Type B pancreatic cell (in vitro differentiated cells): Measurements from ENCODE around the gene MYO5A. TPM values are rescaled to one million over a fixed set of nuclear protein-coding genes. Genes with fewer than 3 reads are reported as not detected.

Experiments used
- DNase-seq: peaks from one replicate; pipeline ENCODE4 v3.0.0; 2021; ENCODE audit warnings: mixed read lengths; ENCODE audit not compliant: unreplicated experiment; ENCODE audit errors: extremely low spot score
- H3K27ac Mint-ChIP-seq: 2 replicates; pipeline ENCODE4 v1.8.0; 2021; ENCODE audit warnings: mild to moderate bottlenecking, mixed read lengths
- H3K27me3 Mint-ChIP-seq: 2 replicates; pipeline ENCODE4 v1.8.0; 2021; ENCODE audit warnings: mixed read lengths
- H3K36me3 Mint-ChIP-seq: 2 replicates; pipeline ENCODE4 v1.8.0; 2021; ENCODE audit warnings: mixed read lengths
- H3K4me1 Mint-ChIP-seq: one replicate; pipeline ENCODE4 v1.8.0; 2021; ENCODE audit warnings: mixed read lengths; ENCODE audit not compliant: unreplicated experiment
- H3K4me3 Mint-ChIP-seq: 2 replicates; pipeline ENCODE4 v1.8.0; 2021; ENCODE audit warnings: mild to moderate bottlenecking, mixed read lengths
- H3K9me3 Mint-ChIP-seq: 2 replicates; pipeline ENCODE4 v1.8.0; 2021; ENCODE audit warnings: mixed read lengths
- total RNA-seq: library from RNA; stranded (reverse); gene quantifications from 2 replicates; pipeline ENCODE4 v1.2.1, GENCODE V29; 2021; ENCODE audit warnings: low replicate concordance
- TF ChIP-seq, protein P1 (sequence below): fragments of 200-600 bp; sonication (generic); conservative IDR thresholded peaks from 2 replicates; pipeline ENCODE4 v1.5.0; 2021; ENCODE audit warnings: antibody characterized with exemption, mild to moderate bottlenecking

The MYO5A gene
- total RNA-seq, 1 donor from 2014 or later: 20.9 TPM

DNA sequence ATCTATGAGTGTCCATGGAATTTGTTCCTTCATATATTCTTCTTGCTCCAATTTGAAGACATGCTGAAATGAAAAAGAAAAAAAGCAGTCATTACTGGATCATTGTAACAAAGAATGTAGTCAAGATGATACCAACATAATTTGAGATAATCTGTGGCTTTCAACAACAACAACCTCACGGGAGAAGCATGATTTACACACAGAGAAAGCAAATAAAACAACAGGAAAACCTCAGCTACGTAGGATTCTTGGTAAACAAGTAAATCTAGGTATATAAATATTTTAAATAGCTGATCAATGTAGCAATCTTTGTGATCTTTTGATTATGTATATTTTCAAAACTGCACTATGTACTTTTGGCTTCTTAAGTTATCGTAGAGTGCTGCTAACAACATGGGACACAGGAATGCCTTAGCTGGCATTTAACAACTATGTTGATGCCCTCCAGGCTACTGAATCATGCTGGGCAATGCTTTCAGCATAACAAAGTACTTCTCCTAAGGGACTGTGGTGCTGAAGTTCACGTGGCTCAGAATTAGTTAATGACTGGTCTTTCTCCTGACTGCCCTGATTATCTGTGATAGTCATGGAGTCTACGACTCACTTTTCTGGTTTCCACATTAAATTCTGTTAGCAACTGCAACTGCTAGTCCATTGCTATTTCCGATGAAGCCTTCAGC, 136.5 kb downstream of the MYO5A start:
- TF ChIP-seq, protein P1, sequence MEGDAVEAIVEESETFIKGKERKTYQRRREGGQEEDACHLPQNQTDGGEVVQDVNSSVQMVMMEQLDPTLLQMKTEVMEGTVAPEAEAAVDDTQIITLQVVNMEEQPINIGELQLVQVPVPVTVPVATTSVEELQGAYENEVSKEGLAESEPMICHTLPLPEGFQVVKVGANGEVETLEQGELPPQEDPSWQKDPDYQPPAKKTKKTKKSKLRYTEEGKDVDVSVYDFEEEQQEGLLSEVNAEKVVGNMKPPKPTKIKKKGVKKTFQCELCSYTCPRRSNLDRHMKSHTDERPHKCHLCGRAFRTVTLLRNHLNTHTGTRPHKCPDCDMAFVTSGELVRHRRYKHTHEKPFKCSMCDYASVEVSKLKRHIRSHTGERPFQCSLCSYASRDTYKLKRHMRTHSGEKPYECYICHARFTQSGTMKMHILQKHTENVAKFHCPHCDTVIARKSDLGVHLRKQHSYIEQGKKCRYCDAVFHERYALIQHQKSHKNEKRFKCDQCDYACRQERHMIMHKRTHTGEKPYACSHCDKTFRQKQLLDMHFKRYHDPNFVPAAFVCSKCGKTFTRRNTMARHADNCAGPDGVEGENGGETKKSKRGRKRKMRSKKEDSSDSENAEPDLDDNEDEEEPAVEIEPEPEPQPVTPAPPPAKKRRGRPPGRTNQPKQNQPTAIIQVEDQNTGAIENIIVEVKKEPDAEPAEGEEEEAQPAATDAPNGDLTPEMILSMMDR: no peak
- Mint-ChIP-seq H3K36me3 (peaks cover 3% of the 10 kb centered on the region), H3K4me1 (no peaks in the 10 kb centered on the region), H3K4me3 (no peak overlapping the region), H3K9me3 (no peaks in the 10 kb centered on the region), H3K27me3 (no peaks in the 10 kb centered on the region), H3K27ac (no peak overlapping the region)
- no peak for DNase-seq

DNA sequence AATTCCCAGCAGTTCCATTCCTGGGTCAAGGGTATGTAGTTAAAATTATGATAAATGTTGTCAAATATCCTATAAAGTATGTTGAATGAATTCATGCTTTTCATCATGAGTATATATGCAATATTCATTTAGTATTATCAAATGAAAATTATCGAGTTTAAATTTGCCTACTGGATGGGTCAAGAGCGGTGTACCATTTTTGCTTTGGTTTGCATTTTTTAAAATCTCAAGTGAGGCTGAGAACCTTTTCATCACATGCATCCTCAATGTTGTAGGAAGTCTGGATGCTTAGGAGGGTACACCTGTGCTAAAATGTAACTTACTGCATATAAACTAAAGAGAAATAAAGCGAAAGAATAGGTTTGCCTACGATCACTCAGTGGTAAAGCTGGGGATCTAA, 137.6 kb downstream of the MYO5A start:
- no peaks in the 10 kb centered on the region for H3K4me1 Mint-ChIP-seq
- no peaks in the 10 kb centered on the region for H3K27me3 Mint-ChIP-seq
- TF ChIP-seq, protein P1: no peak
- no peak overlapping the region for H3K4me3 Mint-ChIP-seq
- no peak for DNase-seq
- H3K9me3 Mint-ChIP-seq: no peaks in the 10 kb centered on the region
- H3K36me3 Mint-ChIP-seq: peaks cover 3% of the 10 kb centered on the region
- no peak overlapping the region for H3K27ac Mint-ChIP-seq

DNA sequence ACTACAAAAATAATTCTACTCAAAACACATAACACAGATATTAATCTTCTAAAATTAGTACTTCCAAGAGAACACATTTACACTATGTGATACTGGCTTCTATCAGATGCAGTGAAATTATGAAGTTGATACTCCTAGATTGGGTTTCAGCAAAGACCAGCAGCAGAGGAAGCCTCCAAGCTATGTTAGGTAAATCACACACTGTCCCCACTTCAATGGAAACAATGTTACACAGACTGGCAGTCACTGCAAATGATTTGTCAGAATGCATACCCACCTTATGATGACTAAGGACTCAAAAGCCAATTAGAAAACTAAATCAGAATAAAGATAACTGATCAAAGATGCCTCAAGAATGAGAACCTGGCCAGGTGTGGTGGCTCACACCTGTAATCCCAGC, 143.0 kb downstream of the MYO5A start:
- no peaks in the 10 kb centered on the region for H3K27me3 Mint-ChIP-seq
- TF ChIP-seq, protein P1: no peak
- no peak overlapping the region for H3K27ac Mint-ChIP-seq
- no peak for DNase-seq
- H3K9me3 Mint-ChIP-seq: no peaks in the 10 kb centered on the region
- H3K4me1 Mint-ChIP-seq: no peaks in the 10 kb centered on the region
- H3K36me3 Mint-ChIP-seq: peaks cover 15% of the 10 kb centered on the region
- no peak overlapping the region for H3K4me3 Mint-ChIP-seq

DNA sequence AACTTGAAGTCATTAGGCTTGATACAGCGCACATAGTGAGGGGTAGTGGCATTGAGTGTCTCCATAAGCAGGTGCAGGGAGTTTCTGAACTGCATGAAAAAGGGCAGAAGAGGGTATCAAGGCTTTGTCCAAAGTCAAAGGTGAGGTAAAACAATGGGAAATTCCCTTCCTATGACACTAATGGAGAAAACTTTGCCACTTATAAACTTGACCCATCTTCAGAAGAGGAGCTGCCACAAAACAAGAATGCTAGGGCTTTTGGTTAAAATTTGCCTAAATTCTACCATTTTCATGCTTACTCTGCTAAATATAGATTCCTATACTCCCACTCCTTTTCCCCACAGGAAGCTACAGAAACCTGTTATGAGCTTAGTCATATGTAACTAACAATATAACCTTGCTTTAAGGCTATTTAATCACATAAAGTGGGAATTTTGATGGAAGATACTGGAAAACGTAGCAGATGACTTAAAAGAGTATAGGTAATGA, 145.5 kb downstream of the MYO5A start:
- no peaks in the 10 kb centered on the region for H3K9me3 Mint-ChIP-seq
- no peaks in the 10 kb centered on the region for H3K4me1 Mint-ChIP-seq
- H3K27ac Mint-ChIP-seq: no peak overlapping the region
- DNase-seq: no peak
- no peaks in the 10 kb centered on the region for H3K27me3 Mint-ChIP-seq
- peaks cover 25% of the 10 kb centered on the region for H3K36me3 Mint-ChIP-seq
- TF ChIP-seq, protein P1: no peak
- H3K4me3 Mint-ChIP-seq: no peak overlapping the region

DNA sequence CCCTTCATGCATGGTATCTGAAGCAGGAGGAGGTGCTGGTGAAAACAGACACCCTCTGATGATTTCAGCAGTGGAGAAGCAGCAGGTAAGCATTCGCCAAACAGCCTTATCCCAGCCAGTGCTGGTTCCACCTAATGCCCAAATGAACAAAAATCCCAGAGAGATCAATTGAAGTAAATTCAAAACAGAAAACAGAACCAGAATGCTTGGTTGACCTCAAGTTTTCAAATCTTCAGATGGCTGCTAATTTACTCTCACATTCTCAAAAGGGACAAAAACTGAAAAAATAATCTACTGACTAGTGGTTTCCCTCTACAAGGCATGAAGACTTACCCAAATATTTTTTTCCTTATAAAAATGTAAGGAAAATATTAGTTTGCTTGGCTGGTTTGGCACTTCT, 146.0 kb downstream of the MYO5A start:
- no peak for DNase-seq
- H3K9me3 Mint-ChIP-seq: no peaks in the 10 kb centered on the region
- no peak overlapping the region for H3K27ac Mint-ChIP-seq
- no peaks in the 10 kb centered on the region for H3K4me1 Mint-ChIP-seq
- TF ChIP-seq, protein P1: no peak
- H3K36me3 Mint-ChIP-seq: peaks cover 25% of the 10 kb centered on the region
- H3K27me3 Mint-ChIP-seq: no peaks in the 10 kb centered on the region
- no peak overlapping the region for H3K4me3 Mint-ChIP-seq
